Skin of body (tissue), 2 donors: ENCODE results near the gene ITPKB. TPM values are rescaled to one million over a fixed set of nuclear protein-coding genes. Genes with fewer than 3 reads are reported as not detected.
"Not testable (repeated sequence)": the region's sequence is repeated elsewhere in the genome, so short reads cannot be mapped to it uniquely, and the experiment has no call there.

Experiments
- DNase-seq: peaks from one replicate; lab custom pipeline; 2025; lab: John Stamatoyannopoulos, UW
- total RNA-seq: library from RNA; depleted of rRNA; stranded (reverse); fragments of >200 nt; gene quantifications from one replicate; pipeline ENCODE4 v1.2.3, GENCODE V29; 2014

ITPKB gene
- total RNA-seq, 1 donor from 2014 or later: 30.1 TPM

GRCh38 chr1:226605318-226605950 lies 133.6 kb downstream of the ITPKB start:
- DNase-seq: no peak

- DNase-seq: peak; percentile 10
Measured at GRCh38 chr1:226604560-226605317, 134.3 kb downstream of the ITPKB start.

- DNase-seq: no peak
Measured at GRCh38 chr1:226603858-226604559, 135.1 kb downstream of the ITPKB start.

GRCh38 chr1:226603022-226603857 lies 135.8 kb downstream of the ITPKB start:
- peak; percentile 78 for DNase-seq

GRCh38 chr1:226602186-226603021 lies 136.7 kb downstream of the ITPKB start:
- DNase-seq: peak; percentile 93

GRCh38 chr1:226601456-226601855 lies 137.6 kb downstream of the ITPKB start:
- DNase-seq: no peak

- DNase-seq: no peak
Measured at GRCh38 chr1:226600254-226600653, 138.8 kb downstream of the ITPKB start.

GRCh38 chr1:226599636-226600238 lies 139.3 kb downstream of the ITPKB start:
- DNase-seq: no peak

GRCh38 chr1:226598955-226599354 lies 140.1 kb downstream of the ITPKB start:
- not testable (repeated sequence) for DNase-seq

- DNase-seq: no peak
Measured at GRCh38 chr1:226598455-226598849, 140.6 kb downstream of the ITPKB start.

- DNase-seq: no peak
Measured at GRCh38 chr1:226597616-226598454, 141.2 kb downstream of the ITPKB start.

- DNase-seq: no peak
Measured at GRCh38 chr1:226596531-226597165, 142.4 kb downstream of the ITPKB start.

- no peak for DNase-seq
Measured at GRCh38 chr1:226593541-226593940, 145.5 kb downstream of the ITPKB start.

- DNase-seq: no peak
Measured at GRCh38 chr1:226590614-226591013, 148.5 kb downstream of the ITPKB start.

- DNase-seq: no peak
Measured at GRCh38 chr1:226589008-226589733, 149.9 kb downstream of the ITPKB start.

GRCh38 chr1:226588484-226588883 lies 150.6 kb downstream of the ITPKB start:
- no peak for DNase-seq

- no peak for DNase-seq
Measured at GRCh38 chr1:226586650-226587422, 152.2 kb downstream of the ITPKB start.
